Measurements from ENCODE around the gene MEIKIN.
"Not testable (repeated sequence)": the region's sequence is repeated elsewhere in the genome, so short reads cannot be mapped to it uniquely, and the experiment has no call there.

The MEIKIN gene

DNA sequence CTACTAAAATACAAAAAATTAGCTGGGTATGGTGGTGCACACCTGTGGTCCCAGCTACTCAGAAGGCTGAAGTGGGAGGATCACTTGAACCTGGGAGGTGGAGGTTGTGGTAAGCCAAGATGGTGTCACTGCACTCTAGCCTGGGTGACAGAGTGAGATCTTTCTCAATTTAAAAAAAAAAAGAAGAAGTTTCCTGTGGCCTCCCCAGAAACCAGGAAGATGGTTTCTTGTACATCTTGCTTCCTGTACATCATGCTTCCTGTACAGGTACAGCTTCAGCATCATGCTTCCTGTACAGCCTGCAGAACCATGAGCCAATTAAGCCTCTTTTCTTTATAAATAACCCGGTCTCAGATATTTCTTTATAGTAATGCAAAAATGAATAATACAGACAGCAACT, 43.2 kb downstream of the MEIKIN start:
- not testable (repeated sequence) for DNase-seq

DNA sequence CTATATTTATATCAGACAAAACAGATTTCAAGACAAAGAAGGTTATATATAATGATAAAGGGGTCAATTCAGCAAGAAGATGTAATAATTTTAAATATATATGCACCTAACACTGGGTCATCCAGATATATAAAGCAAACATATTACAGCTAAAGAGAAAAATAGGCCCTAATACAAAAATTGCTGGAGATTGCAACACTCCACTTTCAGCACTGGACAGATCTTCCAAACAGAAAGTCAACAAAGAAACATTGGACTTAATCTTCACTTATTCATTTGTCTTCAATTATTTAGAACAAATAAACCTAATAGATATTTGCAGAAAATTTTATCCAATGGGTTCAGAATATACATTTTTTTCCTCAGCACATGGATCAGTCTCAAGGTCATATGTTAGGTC, 45.8 kb downstream of the MEIKIN start:
- no peak for DNase-seq

- no peak for DNase-seq
Measured at GRCh38 chr5:131883984-131884383, 61.5 kb downstream of the MEIKIN start.

GRCh38 chr5:131879705-131880104, 65.8 kb downstream of the MEIKIN start:
- DNase-seq = no peak

DNA sequence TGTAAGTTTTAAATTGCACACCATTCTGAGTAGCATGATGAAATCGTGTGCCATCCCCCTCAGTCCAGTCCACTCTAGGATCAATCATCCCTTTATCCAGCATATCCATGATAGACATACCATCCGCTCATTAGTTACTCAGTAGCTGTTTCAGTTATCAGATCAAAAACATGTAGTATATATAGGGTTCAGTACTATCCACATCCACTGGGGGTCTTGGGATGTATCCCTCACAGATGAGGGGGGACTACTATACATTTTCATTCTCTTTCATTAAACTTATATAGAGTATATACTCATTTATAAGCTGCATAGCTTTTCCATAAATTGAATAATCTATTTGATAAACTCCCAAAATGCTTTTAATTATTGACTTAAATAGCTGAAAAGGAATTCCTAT, 67.6 kb downstream of the MEIKIN start:
- DNase-seq = no peak

DNA sequence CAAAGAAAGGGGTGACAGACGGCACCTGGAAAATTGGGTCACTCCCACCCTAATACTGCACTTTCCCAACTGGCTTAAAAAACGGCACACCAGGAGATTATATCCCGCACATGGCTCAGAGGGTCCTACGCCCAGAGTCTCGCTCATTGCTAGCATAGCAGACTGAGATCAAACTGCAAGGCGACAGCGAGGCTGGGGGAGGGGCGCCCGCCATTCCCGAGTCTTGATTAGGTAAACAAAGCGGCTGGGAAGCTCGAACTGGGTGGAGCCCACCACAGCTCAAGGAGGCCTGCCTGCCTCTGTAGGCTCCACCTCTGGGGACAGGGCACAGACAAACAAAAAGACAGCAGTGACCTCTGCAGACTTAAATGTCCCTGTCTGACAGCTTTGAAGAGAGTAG, 74.2 kb downstream of the MEIKIN start:
- DNase-seq = not testable (repeated sequence)

DNA sequence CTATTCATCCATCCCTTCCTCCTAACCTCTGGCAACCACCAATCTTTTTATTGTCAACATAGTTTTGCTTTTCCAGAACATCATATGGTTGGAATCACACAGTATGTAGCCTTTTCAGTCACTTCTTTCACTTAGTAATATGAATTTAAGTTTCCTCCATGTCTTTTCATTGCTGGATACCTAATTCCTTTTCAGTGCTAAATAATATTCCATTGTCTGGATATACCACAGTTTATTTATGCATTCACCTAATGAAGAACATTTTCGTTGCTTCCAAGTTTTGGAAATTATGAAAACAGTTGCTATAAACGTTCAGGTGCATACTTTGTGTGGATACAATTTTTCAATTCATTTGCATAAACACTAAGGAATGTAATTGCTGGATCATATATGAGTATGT, 77.9 kb downstream of the MEIKIN start:
- no peak for DNase-seq

GRCh38 chr5:131863700-131864099, 81.8 kb downstream of the MEIKIN start:
- DNase-seq = no peak

DNA sequence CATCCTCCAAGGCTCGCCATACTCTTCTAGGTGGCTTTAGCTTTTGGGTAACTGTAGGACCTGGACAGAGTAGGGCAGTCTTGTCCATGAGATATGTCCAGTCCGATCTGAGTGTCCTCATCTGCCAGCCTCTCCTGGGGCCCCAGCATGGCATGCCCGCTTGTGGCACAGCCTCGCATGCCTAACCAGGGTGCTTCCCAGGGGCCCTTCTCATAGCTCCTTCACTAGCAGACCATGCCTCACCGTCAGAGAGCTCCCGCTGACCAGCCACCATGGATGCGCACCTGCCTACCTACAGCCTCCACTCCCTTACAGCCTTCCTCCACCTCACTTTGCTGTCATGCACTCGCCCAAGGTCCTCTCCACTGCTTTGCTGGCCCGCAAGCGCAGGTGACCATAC, 88.1 kb downstream of the MEIKIN start:
- DNase-seq = no peak

DNA sequence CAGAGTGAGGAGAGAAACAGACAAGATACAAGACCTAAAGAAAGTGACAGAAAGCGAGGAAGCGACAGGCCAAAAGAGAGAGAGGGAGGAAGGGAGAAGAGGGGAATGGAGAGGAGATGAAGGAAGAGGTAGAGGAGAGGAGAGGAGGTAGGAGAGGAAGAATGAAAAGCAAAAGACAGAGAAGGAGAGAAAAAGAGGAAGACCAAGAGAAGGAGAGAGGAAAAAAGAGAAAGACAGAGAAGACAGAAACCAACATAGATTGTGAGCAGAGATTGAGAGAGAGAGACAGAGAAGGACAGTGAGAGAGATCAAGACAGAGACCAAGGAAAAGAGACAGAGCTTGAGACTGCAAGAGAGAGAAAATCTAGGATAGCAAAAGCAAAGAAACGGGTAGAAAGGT, 90.0 kb downstream of the MEIKIN start:
- no peak for DNase-seq

GRCh38 chr5:131854134-131854533, 91.3 kb downstream of the MEIKIN start:
- DNase-seq = no peak

GRCh38 chr5:131848662-131849061, 96.8 kb downstream of the MEIKIN start:
- DNase-seq = no peak

GRCh38 chr5:131846536-131846935, 98.9 kb downstream of the MEIKIN start:
- DNase-seq = no peak

DNA sequence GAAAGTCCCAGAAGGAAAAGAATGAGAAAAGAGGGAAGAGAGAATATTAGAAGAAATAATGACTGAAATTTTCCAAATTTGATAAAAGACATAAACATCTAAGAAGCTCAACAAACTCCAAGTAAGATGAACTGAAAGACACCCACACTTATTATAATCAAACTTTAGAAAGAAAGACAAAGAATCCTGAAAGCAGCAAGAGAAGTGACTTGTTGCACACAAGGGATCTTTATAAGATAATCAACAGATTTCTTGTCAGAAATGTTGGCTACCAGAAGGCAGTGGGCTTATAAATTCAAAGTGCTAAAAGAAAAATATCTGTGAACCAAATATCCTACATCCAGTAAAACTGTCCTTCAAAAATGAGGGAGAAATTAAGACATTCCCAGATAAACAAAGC, 99.6 kb downstream of the MEIKIN start:
- DNase-seq = no peak

DNA sequence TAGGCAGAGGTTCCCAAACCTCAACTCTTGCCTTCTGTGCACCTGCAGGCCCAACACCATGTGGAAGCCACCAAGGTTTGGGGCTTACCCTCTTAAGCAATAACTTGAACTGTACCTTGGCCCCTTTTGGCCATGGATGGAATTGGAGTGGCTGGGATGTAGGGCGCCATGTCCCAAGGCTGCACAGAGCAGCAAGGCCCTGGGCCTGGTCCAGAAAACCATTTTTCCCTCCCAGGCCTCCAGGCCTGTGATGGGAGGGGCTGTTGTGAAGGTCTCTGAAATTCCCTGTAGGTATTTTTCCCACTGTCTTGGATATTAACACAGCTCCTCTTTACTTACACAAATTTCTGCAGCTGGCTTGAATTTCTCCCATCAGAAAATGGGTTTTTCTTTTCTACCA, 102.5 kb downstream of the MEIKIN start:
- DNase-seq = not testable (repeated sequence)

DNA sequence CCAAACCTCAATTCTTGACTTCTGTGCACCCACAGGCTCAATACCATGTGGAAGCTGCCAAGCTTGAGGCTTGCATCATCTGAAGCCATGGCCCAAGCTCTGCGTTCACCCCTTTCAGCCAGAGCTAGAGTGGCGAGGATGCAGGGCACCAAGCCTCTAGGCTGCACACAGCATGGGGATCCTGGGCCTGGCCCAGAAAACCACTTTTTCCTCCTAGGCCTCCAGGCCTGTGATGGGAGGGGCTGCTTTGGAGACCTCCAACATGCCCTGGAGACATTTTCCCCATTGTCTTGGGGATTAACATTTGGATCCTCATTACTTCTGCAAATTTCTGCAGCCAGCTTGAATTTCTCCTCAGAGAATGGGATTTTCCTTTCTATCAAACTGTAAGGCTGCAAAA, 112.8 kb downstream of the MEIKIN start:
- DNase-seq = not testable (repeated sequence)

GRCh38 chr5:131825404-131826013, 120.0 kb downstream of the MEIKIN start:
- DNase-seq = no peak

DNA sequence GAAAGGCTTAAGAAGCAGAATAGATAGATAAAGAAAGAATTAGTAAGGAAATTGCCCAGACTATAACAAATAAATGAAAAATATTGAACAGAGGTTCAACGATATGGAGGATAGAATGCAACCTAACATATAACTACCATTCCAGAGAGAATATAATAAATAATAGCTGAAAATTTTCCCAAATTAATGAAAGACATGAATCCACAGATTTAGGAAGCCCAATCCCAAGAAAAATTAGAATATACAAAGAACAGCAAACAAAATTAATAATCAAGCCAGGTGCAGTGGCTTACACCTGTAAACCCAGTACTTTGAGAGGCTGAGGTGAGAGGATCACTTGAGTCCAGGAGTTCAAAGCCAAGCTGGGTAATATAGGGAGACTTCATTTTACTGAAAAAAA, 120.8 kb downstream of the MEIKIN start:
- DNase-seq = no peak

GRCh38 chr5:131821221-131821620, 124.2 kb downstream of the MEIKIN start:
- no peak for DNase-seq

DNA sequence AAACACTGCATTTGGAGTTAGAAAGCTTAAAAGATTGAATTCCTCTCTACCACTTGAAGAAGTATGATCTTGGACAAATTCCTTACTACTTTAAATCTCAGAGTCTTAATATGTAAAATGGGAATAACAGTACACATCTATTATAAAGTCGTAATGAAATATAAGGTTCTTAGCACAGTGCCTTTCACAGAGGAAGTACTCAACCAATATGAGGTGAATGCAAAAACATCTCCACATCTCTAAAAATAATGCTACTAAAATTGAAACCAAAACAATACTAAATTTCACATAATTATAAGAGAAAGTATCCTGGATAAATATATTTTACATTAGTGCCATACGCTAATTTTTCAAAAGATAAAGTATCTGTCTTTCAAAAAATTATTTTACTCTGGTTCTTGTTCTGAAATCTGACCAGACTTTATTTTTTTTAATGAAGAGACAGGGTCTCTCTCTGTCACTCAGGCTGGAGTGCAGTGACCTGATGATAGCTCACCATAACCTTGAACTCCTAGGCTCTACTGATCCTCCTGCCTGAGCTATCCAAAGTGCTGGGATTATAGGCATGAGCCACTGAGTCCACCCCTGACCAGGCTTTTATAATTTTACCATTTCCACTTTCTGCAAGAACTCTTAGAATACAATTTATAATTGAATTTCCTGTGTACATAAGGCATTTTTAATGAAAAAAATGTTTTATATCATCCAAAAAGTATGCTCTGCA, 127.3 kb downstream of the MEIKIN start:
- DNase-seq = no peak

- no peak for DNase-seq
Measured at GRCh38 chr5:131814990-131815389, 130.5 kb downstream of the MEIKIN start.

GRCh38 chr5:131812371-131813160, 132.9 kb downstream of the MEIKIN start:
- no peak for DNase-seq

DNA sequence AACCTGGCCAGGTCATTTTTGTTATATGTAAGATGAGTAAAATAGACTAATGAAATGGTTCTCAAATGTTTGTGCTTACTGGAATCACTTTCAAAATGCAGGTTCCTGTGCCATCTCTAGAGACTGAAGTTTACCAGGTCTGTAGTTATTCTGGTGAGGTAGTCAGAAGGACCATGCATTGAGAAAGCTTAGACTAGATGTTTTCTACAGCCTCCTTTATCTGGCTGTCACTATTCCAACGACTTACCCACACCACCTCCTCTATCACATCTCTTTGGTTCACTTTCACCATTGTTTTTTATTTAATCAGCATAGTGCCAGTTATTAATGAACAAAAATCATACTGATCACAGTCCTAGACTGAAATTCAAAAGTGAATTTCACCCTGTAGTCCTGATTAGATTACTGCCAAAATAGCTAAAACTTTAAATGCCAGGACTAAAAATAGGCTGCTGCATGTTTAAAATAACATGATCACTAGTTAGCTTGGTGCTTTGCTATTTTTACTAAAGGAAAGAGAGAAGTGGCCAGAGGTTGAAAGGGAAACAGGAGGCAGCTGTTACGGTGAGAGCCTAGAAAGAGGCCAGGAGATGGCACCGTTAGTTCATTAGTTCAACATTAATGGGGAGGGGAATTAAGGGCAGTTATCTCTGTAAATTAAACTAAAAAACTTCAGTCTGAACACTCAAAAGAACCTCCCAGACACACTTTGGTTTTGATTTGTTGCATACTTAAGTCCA, 134.8 kb downstream of the MEIKIN start:
- no peak for DNase-seq

All from activated naive CD4-positive, alpha-beta T cell treated with Interleukin-2 at 50 U/mL for 16 hours (primary cell).